GM19397 (cell line): ENCODE measurements around the gene TMEM209.
"Not testable (repeated sequence)": the region's sequence is repeated elsewhere in the genome, so short reads cannot be mapped to it uniquely, and the experiment has no call there.

Experiments
- ATAC-seq: cut with Tn5 transposase; IDR thresholded peaks from one replicate; pipeline ENCODE4 v1.9.1; 2021; ENCODE audit warnings: mild to moderate bottlenecking, moderate library complexity; ENCODE audit not compliant: unreplicated experiment

TMEM209 gene

DNA sequence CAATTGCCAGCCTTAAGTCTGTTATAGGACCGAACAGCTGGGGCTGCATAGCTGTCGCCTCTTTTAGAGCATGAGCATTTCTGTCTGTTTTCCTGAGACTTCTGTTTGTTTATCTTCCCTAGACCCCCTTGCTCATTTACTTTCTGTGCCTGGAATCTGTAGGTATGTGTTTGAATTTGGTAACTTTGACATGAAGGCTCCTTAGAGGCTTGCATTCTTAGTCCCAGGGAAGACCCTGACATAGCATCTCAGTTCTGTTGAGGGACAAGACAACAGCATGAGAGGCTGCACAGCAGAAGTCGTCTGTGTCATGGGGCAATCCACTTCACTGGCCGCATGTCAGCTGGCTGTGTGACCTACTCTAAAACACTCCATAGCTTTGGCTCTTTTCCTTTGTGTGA, 76.2 kb downstream of the TMEM209 start:
- no peak for ATAC-seq

DNA sequence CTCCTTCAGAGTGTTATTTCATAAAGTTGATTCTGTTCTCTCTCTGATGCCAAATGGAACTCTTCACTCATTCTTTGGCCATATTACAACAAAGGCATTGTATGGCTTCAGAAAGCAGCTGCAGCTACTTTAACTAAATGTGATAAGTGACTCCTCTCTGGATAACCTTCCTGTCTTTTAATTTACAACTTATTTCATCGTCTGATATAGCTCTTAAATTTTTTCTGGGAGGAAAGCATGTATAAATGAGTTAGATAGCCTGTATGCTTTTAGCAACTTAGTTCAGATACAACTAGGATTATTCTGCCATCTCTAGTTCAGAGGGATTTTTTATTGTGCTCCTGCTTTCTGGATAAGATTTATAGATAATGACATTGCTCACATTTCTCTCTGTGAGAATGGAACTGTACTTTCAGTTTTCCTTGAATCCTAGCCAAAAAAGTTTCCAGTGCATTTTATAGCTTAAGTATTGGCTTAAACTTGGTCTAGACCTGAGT, 77.3 kb downstream of the TMEM209 start:
- no peak for ATAC-seq

DNA sequence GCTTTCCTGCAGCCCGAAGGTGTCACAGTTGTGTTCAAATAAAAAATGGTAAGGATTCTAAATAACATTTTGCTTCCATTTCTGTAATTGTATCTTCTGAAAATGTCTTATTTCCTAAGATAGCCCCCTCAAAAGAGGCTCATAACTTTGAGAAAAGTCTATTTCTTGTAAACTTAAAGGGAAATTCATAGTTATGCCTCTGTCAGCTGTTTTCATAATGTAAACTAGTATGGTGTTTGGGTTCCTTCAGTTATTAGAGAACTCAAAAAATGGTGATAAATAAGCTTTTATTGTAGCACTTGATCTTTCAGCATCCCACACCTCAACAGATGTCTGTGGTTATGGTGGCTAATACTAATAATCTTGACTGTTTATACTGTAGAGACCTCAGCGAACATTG, 77.8 kb downstream of the TMEM209 start:
- ATAC-seq, result no peak

DNA sequence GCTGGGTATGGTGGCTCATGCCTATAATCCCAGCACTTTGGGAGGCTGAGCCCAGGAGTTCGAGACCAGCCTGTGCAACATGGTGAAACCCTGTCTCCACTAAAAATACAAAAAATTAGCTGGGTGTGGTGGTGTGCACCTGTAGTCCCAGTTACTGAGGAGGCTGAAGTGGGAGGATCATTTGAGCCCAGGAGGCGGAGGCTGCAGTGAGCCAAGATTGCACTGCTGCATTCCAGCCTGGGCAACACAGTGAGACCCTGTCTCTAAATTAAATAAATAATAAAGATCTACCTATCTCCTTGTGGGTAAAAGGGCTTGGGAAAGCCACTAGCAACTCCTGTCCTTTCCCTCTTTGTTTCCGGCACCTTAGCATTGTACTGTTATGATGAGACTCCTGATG, 78.4 kb downstream of the TMEM209 start:
- ATAC-seq, result not testable (repeated sequence)

DNA sequence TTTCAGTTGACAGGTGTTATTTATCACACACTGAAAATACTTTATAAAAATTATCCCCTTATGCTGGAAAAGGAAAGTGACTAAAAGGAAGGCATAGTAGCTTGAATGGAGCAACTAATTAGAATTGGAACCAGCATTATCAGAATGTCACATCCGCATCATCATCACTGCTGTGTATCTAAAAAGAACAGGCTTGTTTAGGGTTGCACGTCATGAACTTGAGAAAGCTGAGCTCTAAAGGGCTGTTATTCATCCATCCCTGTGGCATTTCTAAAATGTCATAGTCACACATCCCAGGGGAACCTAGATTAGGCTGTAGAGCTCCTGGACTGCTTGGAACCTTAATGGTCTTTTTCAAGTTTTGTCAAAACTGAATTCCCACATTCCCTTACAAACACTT, 80.5 kb downstream of the TMEM209 start:
- ATAC-seq, result no peak

DNA sequence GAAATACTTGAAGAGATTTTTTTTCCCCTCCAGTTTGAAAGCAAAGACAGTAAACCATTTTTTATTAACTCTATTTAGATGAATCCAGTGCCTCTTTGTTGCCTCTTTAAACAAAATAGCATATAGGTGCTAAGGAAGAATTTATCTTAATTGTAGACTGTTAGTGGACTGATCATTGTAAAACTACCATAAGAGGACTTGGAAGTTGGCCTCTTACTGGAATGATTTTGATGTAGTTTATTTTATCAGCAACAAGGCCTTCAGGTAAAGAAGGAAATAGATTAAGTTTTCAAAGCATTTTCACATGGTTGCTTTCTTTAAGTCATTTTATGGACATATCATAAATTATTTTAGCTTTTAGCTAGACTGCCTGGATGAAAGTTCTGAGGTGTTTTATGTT, 81.7 kb downstream of the TMEM209 start:
- ATAC-seq, result no peak

DNA sequence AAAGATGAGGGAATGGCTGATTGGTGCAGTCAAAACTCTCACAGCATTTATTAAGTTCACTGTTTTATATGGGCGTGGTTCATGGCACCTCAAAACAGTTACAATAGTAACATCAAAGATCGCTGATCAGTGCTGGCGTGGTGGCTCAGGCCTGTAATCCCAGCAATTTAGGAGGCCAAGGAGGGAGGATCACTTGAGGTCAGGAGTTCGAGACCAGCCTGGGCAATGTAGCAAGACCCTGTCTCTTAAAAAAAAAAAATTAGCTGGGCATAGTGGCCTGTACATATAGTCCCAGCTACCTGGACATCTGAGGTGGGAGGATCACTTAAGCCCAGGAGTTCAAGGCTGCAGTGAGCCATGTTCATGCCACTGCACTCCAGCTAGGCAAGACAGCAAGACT, 86.4 kb downstream of the TMEM209 start:
- no peak for ATAC-seq

DNA sequence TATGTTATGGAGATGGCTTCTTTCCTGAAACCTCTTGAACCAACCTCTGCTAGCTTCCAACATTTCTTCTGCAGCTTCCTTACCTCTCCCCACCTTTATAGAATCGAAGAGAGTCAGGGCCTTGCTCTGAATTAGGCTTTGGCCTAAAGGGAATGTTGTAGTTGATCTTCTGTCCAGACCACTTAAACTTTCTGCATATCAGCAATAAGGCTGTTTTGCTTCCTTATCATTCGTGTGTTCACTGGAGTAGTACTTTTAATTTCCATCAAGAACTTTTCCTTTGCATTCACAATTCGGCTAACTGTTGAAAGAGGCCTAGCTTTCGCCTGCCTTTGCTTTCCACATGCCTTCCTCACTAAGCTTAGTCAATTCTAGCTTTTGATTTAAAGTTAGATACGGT, 86.9 kb downstream of the TMEM209 start:
- ATAC-seq, result no peak

DNA sequence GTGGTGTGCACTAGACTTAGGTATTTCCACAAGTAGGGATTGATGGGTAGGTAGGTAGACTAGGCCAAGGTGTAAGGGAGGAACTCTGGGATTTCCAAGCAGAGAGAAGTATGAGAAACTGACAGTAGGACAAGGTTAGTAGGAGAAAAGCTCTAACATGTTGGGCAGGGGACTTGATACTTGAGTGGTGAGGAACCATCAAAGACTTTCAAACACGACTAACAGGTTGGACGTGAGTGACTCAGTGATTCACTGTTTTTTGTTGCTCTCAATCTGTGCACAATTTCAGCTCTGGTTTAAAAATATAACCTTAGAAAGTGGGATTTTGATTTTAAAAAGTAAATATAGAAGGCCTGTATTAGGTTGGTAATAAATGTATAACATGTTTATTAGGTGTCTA, 90.4 kb downstream of the TMEM209 start:
- no peak for ATAC-seq
